ENCODE measurements around the gene SLC22A13. TPM values are rescaled to one million over a fixed set of nuclear protein-coding genes. Genes with fewer than 3 reads are reported as not detected.

The SLC22A13 gene
- total and polyA plus RNA-seq, 10 of the 15 experiments (the other 5 are each of a cell fraction or from before 2014, with no cell fraction given) = 0.03 to 0.19 (median 0.11) TPM; not detected in 5

DNA sequence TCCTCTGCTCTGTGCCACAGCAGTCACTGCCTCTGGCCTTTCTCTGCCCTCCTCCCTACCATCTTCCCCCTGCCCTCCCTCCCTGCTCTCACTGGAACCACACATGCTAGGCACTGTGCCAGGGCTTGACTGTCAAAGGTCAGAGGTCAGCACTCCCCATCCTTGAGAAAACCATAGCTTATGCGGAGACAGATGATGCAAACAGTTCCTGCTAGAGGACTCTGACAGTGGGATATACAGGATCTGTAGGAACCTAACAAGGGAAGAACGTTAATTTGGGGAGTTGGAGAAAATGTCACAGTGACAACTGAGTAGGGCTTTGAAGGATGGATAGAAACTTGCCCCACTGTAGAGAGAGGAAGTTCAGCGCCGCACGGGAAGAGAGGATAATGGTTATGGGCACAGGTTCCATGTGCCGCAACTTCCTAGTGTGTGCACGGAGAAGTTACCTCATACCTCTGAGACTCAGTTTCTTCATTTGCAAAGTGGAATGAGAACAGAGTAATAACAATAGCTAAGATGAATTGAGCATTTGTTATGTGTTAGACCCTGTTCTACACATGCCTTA, 51.7 kb downstream of the SLC22A13 start (continued):
- TF ChIP-seq SKIL (IDR thresholded peaks at IDR 0.05; ENCODE audit: low read depth, poor library complexity, severe bottlenecking) (no peak), CREM (IDR thresholded peaks at IDR 0.05; ENCODE audit: low read depth) (no peak)

- CTCF ChIA-PET = interaction anchor here (0.7 to 0.8 kb wide), 2 partner anchors 178 to 332 kb away, joined by 3 to 4 read pairs; partner anchors contain the start of gene EXOG
- SMC1A ChIA-PET (ENCODE audit: uncharacterized antibody, unreplicated experiment) = no interaction called here
- Histone ChIP-seq H3K27me3 (replicated peaks in 1 of 2; ENCODE audit: control insufficient read depth in 2 of 2, insufficient read depth in 2 of 2, low read length in 1 of 2) (no peaks in the 10 kb centered on the region), H3K79me2 (ENCODE audit: control insufficient read depth, insufficient read depth, low read length) (no peaks in the 10 kb centered on the region), H3K27ac (ENCODE audit: control insufficient read depth, insufficient read depth) (no peak overlapping the region), H3K36me3 (ENCODE audit: control insufficient read depth in 2 of 2, insufficient read depth in 2 of 2, low read length in 1 of 2) (no peaks in the 10 kb centered on the region), H3K9me3 (replicated peaks; ENCODE audit: control insufficient read depth, insufficient read depth, low read length) (no peaks in the 10 kb centered on the region), H3K9ac (ENCODE audit: control insufficient read depth, insufficient read depth, low read length) (no peak overlapping the region), H2AFZ (ENCODE audit: control insufficient read depth, low read depth, low read length) (no peak overlapping the region), H3K4me2 (ENCODE audit: control insufficient read depth, insufficient read depth) (no peak overlapping the region), H3K4me1 (ENCODE audit: control insufficient read depth, insufficient read depth, low read length) (no peaks in the 10 kb centered on the region), H3K4me3 (no peak overlapping the region), H4K20me1 (ENCODE audit: control insufficient read depth, insufficient read depth) (no peaks in the 10 kb centered on the region)
- intact Hi-C loops (cut with micrococcal nuclease; ENCODE audit: unreplicated experiment) (no loop called here), in situ Hi-C loops (cut with MboI) (no loop called here)
- no peak for DNase-seq (ENCODE audit: low read depth, low spot score)
- ATAC-seq = no peak
- BruUV-seq (replicated peaks) = no TSS peak
- POLR2A ChIA-PET = no interaction called here
- RAD21 ChIA-PET (ENCODE audit: unreplicated experiment) = no interaction called here
- WGBS (ENCODE audit: insufficient coverage, insufficient replicate concordance, low lambda C conversion rate, missing lambda C conversion rate) = 31% methylated on average over 8 of the region's 8 CpGs
- FAIRE-seq = no peak
- TF ChIP-seq TAF1 (IDR thresholded peaks at IDR 0.05; ENCODE audit: borderline replicate concordance, low read depth, low read length) = no peak
- TF ChIP-seq, protein P1, sequence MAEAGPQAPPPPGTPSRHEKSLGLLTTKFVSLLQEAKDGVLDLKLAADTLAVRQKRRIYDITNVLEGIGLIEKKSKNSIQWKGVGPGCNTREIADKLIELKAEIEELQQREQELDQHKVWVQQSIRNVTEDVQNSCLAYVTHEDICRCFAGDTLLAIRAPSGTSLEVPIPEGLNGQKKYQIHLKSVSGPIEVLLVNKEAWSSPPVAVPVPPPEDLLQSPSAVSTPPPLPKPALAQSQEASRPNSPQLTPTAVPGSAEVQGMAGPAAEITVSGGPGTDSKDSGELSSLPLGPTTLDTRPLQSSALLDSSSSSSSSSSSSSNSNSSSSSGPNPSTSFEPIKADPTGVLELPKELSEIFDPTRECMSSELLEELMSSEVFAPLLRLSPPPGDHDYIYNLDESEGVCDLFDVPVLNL (IDR thresholded peaks at IDR 0.05; ENCODE audit: low read depth, low read length) = no peak
- no peak for TF ChIP-seq IRF4 (IDR thresholded peaks at IDR 0.05; ENCODE audit: low read depth, low read length)
- no peak for TF ChIP-seq EZH2 (IDR thresholded peaks at IDR 0.05; ENCODE audit: borderline replicate concordance, control insufficient read depth, low read depth, low read length)
- TF ChIP-seq USF1 (IDR thresholded peaks at IDR 0.05; ENCODE audit: borderline replicate concordance, extremely low read length, insufficient read depth, low read depth, low read length) = no peak
- no peak for TF ChIP-seq TCF7 (IDR thresholded peaks at IDR 0.05; ENCODE audit: borderline replicate concordance)
- TF ChIP-seq BMI1 (IDR thresholded peaks at IDR 0.05; ENCODE audit: borderline replicate concordance) = no peak
- no peak for TF ChIP-seq SMARCA5 (IDR thresholded peaks at IDR 0.05)
- no peak for TF ChIP-seq ESRRA (IDR thresholded peaks at IDR 0.05; ENCODE audit: low read length)
- no peak for TF ChIP-seq IKZF2 (IDR thresholded peaks at IDR 0.05)
- TF ChIP-seq ZNF24 (IDR thresholded peaks at IDR 0.05) = no peak
Observed at GRCh38 chr3:38318766-38319671, 53.4 kb downstream of the SLC22A13 start.
